Suppressor macrophage (primary cell): ENCODE results near the gene HAUS6.
"Not testable (repeated sequence)": the region's sequence is repeated elsewhere in the genome, so short reads cannot be mapped to it uniquely, and the experiment has no call there.

Experiments
- DNase-seq, 4 experiments: peaks; one replicate each; pipeline ENCODE4 v3.0.0-alpha.2; 2020 to 2022

HAUS6 gene

GRCh38 chr9:19117039-19117716, 14.5 kb upstream of the HAUS6 start:
- no peak for DNase-seq

GRCh38 chr9:19116107-19116790, 13.5 kb upstream of the HAUS6 start:
- DNase-seq = no peak

GRCh38 chr9:19114680-19115270, 12.1 kb upstream of the HAUS6 start:
- DNase-seq = no peak

DNA sequence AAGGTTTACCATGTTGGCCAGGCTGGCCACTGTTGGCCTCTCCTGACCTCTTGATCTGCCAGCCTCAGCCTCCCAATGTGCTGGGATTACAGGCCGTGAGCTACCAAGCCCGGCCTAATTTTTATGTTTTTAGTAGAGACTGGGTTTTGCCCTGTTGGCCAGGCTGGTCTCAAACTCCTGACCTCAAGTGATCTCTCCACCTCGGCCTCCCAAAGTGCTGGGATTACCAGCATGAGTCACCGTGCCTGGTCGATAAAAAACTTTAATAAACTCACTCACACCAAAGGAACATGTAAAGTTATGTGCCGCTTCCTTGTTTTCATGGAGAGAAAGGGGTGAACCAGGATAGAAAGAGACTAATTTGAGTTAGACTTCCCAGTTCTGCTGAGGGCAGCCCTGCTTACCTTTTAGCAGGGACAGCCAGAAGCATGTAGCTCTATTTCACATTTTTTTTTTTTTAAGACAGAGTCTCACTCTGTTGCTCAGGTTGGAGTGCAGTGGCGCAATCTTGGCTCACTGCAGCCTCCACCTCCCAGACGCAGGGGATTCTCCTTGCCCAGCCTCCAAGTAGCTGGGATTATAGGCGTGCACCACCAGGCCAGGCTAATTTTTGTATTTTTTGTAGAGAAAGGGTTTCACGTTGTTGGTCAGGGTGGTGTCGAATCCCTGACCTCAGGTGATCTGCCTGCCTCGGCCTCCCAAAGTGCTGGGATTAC, 11.4 kb upstream of the HAUS6 start:
- no peak for DNase-seq

- not testable (repeated sequence) for DNase-seq
Measured at GRCh38 chr9:19113064-19113611, 10.4 kb upstream of the HAUS6 start.

DNA sequence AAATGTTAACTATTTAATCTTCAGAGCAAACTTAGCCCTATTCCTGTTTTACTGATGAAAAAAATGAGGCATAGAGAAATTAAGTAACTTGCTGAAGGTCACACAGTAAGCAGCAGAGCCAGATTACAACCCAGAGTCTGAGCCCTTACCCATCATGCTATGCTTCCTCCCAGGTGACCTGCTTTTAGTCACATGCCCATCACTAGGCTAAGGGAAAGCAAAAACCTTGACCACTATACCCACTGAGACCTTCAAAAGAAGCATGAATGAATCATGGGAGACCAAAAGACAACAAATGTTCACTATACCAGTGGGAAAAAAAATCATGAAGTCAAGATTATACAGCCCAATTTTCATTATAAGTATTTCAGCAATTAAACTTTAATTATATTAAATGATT, 5.3 kb upstream of the HAUS6 start:
- DNase-seq = no peak

- no peak for DNase-seq
Measured at GRCh38 chr9:19104515-19105282, 2.0 kb upstream of the HAUS6 start.

DNA sequence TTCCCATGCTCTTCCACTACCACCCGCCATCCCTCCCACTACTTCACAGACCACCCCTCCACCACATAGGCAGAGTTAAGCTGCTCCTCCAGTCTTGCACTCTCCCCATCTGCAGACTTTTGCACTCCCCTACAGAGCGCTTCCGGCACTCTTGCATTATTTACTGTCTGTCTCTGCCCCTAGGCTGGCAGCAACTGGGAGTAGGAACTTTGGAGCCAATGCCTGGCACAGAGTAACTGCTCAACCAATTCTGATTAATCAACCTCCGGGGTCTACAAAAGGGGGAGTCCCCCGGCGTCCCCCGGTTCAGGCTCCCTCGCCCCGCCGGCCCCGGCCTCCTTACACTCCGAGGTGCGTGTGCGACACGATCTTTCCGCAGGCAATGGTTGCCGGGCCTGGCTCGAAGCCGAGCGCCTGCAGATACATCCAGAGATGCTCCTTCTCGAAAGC, 498 bp downstream of the HAUS6 start:
- peak in 3 of 4 experiments; percentile 33 to 43 (median 41) for DNase-seq

DNA sequence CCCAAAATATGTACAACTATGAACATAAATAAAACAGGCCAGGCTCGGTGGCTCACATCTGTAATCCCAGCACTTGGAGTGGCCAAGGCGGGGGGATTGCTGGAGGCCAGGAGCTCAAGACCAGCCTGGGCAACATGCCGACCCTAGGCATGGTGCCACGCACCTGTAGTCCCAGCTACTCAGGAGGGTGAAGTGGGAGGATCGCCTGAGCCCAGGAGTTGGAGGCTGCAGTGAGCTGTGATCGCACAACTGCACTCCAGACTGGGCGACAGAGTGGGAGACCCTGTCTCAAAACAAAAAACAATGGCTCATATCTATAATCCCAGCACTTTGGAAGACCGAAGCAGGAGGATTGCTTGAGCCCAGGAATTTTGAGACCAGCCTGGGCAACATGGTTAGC, 1.5 kb downstream of the HAUS6 start:
- no peak for DNase-seq

DNA sequence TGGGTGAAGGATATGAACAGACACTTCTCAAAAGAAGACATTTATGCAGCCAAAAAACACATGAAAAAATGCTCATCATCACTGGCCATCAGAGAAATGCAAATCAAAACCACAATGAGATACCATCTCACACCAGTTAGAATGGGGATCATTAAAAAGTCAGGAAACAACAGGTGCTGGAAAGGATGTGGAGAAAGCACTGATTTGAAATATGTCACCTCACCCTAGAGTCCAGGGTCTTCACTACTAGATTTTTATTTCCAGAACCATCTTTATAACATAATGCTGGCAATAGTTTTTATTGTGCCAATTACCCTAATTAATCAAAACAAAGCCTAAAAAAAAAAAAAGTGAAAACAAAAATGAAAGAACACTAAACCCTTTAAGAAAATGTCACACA, 5.3 kb downstream of the HAUS6 start:
- not testable (repeated sequence) for DNase-seq

DNA sequence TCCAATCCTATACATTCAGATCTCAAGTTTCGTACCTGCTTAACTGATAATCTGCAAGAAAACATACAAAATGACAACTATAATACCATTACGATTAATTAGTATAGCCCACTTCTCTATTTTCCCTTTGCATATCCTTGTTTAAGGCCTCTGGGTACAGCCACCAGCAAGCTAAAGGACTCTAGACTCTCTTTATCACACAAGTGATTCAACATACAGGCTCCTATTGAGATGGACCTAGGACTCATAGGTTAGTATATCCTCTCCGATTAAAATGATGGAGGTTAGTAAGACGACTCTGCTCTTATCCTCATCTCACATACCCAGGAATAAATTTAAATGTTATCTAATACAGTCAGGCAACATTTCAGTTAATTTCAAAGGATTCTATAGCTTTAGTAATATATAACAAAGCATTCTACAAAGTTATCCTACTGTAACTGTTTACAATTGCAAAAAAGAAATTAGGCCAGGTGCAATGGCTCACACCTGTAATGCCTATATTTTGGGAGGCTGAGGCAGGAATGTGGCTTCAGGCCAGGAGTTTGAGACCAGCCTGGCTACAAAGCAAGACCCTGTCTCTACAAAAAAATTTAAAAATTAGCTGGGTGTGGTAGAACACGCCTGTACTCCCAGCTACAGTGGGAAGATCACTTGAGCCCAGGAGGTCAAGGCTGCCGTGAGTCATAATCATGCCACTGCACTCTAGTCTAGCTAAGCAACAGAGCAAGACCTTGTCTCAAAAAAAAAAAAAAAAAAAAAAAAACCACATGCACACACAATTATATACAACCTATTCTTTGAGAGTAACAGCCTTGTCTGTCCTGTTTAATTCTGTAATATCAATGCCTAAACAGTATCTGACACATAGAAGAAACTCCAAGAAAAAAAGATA, 15.4 kb downstream of the HAUS6 start:
- peak; percentile 29 to 74 (median 64) for DNase-seq

- peak in 3 of 4 experiments; percentile 12 to 37 (median 31) for DNase-seq
Measured at GRCh38 chr9:19085295-19085694, 17.4 kb downstream of the HAUS6 start.

DNA sequence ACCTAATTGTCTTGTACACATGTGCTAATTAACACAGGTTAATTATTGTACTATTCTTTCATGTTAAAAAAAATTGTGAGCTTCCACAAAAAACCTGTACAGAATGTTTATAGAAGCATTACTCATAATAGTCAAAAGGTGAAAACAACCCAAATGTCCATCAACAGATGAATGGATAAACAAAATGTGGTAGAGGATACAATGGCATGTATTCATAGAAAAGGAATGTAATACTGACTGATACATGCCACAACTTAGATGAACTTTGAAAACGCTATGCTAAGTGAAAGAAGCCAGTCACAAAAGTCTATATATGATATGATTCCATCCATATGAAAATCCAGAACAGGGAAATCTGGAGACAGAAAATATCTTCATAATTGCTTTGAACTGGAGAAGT, 27.9 kb downstream of the HAUS6 start:
- no peak for DNase-seq

DNA sequence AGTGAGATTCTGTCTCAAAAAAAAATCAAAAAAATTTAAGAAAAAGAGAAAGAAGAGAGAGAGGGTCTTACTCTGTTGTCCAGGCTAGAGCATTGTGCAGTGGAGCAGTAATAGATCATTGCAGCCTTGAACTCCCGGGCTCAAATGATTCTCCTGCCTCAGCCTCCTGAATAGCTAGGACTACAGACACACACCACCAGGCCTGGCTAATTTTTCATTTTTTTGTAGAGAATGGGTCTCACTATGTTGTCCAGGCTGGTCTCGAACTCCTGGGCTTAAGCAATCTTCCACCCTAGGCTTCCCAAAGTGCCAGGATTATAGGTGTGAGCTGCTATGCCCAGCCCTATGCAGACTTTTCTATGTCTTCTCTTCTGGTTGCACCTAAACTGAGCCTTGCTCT, 28.5 kb downstream of the HAUS6 start:
- DNase-seq = no peak

GRCh38 chr9:19057033-19057432, 45.7 kb downstream of the HAUS6 start:
- DNase-seq = no peak

- no peak for DNase-seq
Measured at GRCh38 chr9:19050637-19051591, 51.8 kb downstream of the HAUS6 start.

DNA sequence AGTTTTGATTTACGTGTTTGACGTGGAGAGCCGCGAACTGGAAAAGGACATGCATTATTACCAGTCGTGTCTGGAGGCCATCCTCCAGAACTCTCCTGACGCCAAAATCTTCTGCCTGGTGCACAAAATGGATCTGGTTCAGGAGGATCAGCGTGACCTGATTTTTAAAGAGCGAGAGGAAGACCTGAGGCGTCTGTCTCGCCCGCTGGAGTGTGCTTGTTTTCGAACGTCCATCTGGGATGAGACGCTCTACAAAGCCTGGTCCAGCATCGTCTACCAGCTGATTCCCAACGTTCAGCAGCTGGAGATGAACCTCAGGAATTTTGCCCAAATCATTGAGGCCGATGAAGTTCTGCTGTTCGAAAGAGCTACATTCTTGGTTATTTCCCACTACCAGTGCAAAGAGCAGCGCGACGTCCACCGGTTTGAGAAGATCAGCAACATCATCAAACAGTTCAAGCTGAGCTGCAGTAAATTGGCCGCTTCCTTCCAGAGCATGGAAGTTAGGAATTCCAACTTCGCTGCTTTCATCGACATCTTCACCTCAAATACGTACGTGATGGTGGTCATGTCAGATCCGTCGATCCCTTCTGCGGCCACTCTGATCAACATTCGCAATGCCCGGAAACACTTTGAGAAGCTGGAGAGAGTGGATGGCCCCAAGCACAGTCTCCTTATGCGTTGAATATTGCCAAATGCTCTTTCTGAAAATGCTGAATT, 52.6 kb downstream of the HAUS6 start:
- DNase-seq = peak; percentile 5 to 17 (median 6)

GRCh38 chr9:19048966-19049916, 53.5 kb downstream of the HAUS6 start, which contains the start of gene RRAGA:
Gene RRAGA, plus strand, starts transcription at chr9:19049427. Its CDS starts 233 bp downstream, at chr9:19049660.
- DNase-seq = peak; percentile 96 to 98 (median 98)
